ENCODE results near the gene EDAR.

Gene EDAR

DNA sequence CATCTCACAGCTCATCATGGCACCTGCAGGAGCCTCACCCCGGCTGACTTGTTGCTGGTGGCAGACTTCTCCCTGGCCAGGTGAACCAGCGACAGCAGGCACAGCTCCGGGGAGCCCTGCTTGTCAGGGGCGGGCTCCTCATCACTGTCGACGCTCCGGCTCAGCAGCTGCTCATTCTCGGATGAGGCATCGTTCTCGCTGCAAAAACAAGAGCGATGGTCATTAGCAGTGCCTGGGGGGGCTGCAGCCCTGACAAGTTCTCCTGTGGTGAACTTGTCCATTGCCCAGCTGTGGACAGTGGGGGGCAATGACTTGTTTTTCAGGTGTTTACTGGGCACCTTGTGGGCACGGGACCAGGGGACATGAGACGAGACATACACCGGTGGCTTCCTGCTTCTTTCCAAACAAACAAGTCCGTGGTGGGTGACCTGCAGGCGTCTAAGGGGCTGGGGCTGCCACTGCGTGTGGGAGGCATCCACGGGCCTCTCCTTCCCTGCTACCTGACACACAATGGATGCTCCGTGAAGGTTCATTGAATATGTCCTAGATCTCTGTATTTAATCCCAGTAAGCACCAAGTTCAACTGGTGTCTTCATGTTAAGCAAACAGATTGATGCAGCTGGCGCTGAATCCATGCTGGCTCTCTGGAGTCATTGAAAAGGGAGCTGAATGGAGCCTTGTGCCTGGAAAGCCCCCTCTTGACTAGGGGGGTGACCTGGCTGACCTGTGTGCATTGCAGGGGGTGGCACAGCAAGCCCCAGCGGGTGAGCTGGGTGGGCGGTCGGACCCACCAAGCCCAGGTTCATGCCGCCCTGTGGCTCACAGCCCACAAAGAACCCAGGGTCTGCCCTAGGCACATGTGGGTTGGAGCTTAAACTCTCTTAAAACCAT lies 81.0 kb downstream of the EDAR start:
- peak; percentile 91 for DNase-seq

GRCh38 chr2:108906403-108907077 lies 82.5 kb downstream of the EDAR start:
- DNase-seq, result no peak

- DNase-seq, result no peak
These were observed 83.1 kb downstream of the EDAR start for GRCh38 chr2:108905906-108906305.

- no peak for DNase-seq
These were observed 83.8 kb downstream of the EDAR start for GRCh38 chr2:108905176-108905575.

- DNase-seq, result no peak
These were observed 84.3 kb downstream of the EDAR start for GRCh38 chr2:108904680-108905079.

DNA sequence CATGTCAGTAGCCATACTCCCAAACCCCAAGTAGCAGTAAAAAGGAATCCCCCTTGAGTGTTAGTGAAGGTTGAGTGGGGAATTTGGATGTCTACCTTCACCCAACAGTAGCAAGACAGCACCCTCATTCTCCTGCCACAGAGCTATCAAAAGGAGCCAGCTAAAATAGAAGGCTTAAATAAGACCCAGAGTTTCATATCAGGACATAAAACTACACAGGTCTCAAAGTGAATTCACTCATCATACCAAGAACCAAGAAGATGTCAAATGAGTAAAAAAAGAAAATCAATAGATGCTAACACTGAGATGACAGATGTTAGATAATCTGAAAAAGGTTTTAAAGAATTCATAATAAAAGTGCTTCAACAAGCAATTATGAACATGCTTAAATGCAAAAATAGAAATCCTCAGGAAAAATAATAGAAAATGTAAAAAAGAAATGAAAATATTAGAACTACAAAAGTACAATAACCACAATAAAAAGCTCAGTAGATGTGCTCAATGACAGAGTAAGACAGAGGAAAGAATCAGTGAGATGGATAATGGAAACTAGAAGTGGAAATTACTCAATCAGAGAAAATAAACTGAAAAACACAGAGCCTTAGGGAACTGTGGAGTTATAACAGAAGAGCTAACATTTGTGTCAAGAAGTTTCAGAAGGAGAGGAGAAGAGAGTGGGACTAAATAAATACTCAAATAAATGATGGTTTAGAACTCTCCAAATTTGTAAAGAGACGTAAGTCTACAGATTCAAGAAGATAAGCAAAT lies 90.5 kb downstream of the EDAR start:
- DNase-seq, result no peak

DNA sequence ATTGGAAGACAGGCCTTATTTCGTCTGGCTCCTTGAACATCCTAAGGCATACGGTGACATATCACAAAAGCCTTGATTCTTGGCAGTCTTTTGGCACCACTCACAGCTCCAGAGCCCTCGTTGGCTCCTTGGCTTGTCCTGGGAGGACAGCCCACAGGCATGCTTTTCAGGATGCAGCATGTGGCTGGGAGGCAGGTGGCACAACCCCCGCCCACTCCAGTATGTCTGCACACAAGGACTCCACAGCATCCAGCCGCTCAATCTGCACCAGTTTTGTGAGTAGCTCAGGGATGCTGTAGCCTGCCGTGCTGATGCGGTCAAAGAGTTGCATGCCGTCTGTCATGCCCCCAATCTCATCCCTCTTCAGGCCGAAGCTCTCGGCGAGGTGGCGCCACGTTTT lies 92.3 kb downstream of the EDAR start:
- no peak for DNase-seq

GRCh38 chr2:108895188-108895587 lies 93.8 kb downstream of the EDAR start:
- no peak for DNase-seq

GRCh38 chr2:108894766-108895165 lies 94.3 kb downstream of the EDAR start:
- no peak for DNase-seq

DNA sequence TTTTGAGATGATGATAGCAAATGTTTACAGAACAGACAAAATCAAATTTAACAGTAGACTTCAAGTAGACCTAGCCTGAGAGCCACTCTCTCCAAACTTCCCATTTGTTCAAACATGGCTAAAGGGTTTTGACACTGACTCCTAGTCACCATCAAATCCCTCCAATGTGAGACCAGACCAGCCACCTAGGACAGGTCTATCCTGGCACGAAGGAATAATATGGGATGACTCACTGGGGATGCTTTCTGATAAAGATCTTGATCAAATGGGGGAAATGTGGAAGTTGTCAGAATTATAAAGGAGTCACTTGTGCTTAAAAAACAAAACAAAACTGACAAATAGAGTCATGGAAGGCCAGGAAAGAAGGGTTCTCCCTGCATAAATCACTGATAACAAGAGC lies 95.7 kb downstream of the EDAR start:
- DNase-seq, result no peak

- no peak for DNase-seq
These were observed 99.1 kb downstream of the EDAR start for GRCh38 chr2:108889907-108890306.

GRCh38 chr2:108884619-108885018 lies 104.4 kb downstream of the EDAR start:
- DNase-seq, result no peak

DNA sequence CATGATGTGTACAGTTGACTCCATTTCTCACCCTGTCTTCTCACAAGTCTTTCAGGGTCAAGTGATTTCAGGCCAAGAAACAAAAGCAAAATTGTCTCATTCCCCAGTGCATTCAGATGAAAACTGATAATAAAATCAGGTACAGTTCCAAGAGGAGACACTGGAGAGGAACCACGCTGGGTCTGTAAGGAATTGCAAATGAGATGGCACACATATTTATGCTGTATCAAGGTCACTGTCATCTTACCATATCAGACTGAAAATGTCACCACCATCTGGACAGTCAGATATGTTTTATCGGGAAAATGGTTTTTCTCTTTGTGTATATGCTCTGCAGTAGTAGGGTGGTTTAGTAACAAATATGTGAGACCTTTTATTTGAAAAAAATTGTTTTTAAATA lies 110.7 kb downstream of the EDAR start:
- no peak for DNase-seq

GRCh38 chr2:108877506-108877905 lies 111.5 kb downstream of the EDAR start:
- no peak for DNase-seq

GRCh38 chr2:108870069-108870644 lies 118.9 kb downstream of the EDAR start:
- DNase-seq, result no peak

DNA sequence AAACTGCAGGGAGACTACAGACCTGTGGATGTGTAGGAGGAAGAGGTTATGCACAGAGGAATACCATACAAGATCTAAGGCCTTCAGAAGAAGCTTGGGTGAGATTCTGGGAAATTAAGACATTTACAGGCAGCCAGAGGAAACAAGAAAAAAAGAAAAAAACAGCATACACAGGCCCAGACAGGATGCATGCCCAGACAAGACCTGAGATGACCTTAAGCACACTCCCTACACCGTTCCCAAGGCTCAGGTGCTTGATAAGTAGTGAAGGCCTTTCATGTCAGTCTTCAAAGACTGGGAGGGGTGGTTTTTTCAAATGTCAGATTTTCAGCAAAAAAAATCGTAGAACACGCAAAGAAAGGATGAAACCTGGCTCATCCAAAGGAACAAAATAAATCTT lies 119.5 kb downstream of the EDAR start:
- no peak for DNase-seq

DNA sequence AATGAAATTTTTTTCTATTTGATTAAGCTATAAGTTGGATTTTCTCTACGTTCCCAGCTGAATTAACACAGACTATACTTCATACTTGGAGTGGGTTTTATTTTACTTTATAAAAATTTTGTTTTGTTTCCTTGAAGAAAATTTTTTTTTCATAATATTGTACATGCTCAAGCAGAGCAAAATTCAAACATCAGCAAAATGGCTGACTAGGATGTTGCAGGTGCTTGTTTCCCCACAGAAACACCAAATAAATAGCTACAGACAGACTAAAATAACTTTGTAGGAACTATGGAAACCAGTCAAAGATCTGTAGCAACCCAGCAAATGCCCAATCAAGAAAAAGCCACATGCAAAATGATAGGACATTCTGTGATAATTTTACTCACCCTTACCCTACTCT lies 120.1 kb downstream of the EDAR start:
- DNase-seq, result no peak

DNA sequence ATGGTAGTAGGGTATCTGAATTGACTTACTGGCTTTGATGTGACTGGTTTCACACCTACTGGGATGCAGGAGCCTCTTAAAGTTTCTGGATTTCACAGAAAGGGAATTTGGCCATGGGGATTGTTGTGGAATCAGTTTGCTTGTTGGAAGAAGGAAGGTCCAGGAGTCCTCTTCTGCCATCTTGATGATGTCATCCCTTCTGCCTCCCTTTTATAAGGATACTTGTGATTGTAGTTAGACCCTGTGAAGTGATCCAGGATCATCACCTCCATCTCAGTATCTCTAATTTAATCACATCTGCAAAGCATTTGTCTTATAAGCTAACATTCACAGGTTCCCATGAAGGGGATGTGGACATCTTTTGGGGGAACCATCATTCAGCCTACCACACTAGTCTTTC lies 123.0 kb downstream of the EDAR start:
- DNase-seq, result no peak

DNA sequence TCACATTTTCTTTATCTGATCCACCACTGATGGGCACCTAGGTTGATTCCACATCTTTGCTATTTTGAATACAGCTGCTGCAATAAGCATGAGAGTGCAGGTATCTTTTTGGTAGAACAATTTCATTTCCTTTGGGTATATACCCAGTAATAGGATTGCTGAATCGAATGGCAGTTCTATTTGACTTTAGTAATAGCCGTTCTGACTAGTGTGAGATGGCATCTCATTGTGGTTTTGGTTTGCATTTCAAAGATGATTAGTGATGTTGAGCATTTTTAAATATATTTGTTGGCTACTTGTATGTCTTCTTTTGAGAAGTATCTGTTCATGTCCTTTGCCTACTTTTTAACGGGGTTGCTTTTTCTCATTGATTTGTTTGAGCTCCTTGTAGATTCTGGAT lies 130.1 kb downstream of the EDAR start:
- no peak for DNase-seq

- DNase-seq, result peak; percentile 24
These were observed 133.8 kb downstream of the EDAR start for GRCh38 chr2:108855194-108855593.

- no peak for DNase-seq
These were observed 134.5 kb downstream of the EDAR start for GRCh38 chr2:108854484-108854883.

DNA sequence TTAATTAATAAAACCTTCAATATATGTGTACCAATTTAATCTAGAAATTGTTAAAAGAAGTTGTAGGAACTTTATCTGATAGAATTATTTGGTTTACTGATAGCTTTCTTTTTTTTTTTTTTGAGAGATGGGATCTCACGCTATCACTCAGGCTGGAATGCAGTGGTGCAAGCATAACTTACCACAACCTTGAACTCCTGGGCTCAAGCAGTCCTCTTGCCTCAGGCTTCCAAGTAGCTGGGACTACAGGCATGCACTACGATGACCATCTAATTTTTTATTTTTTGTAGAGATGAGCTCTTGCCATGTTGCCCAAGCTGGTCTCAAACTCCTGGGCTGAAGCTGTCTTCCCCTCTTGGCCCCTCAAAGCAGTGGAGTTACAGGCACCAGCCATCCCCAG lies 135.6 kb downstream of the EDAR start:
- no peak for DNase-seq

DNA sequence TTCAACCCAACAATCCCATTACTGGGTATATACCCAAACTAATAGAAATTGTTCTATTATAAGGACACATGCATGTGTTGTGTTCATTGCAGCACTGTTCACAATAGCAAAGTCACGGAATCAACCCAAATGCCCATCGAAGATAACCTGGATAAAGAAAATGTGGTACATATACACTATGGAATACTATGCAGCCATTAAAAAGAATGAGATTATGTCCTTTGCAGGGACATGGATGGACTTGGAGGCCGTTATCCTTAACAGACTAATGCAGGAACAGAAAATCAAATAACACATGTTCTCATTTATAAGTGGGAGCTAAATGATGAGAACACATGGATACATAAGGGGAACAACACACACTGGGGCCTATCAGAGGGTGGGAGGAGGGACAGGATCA lies 136.6 kb downstream of the EDAR start:
- no peak for DNase-seq

All from NCI-H69 (cell line).